Activated CD8-positive, alpha-beta memory T cell treated with anti-CD3 and anti-CD28 coated beads, Interleukin-2, amount 50 U/mL, for 24 hours (primary cell): ENCODE data around the gene ACP4.
"Not testable (repeated sequence)": the region's sequence is repeated elsewhere in the genome, so short reads cannot be mapped to it uniquely, and the experiment has no call there.

Experiments used
- DNase-seq: peaks from one replicate; pipeline ENCODE4 v3.0.0-alpha.2; 2020; ENCODE audit errors: extremely low read depth

The ACP4 gene

DNA sequence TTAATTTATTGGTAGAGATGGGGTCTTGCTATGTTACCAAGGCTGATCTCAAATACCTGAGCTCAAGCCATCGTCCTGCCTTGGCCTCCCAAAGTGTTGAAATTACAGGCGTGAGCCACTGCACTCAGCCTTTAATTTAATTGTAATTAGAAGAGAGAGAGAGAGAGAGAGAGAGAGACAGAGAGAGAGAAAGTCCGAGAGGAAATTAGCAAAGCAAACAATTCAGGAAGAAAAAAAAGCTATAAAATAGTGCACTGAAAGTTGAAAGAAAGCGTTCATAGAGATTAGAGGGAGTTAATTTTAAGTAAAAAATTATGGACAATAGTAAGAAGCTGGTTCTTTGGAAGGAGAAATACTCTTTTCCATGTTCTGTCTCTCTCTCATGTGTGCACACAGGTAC is 13.0 kb upstream of the ACP4 start:
- DNase-seq: no peak

- DNase-seq: no peak
Measured at GRCh38 chr19:50777830-50778303, 12.3 kb upstream of the ACP4 start.

- DNase-seq: no peak
Measured at GRCh38 chr19:50778906-50779430, 11.2 kb upstream of the ACP4 start.

DNA sequence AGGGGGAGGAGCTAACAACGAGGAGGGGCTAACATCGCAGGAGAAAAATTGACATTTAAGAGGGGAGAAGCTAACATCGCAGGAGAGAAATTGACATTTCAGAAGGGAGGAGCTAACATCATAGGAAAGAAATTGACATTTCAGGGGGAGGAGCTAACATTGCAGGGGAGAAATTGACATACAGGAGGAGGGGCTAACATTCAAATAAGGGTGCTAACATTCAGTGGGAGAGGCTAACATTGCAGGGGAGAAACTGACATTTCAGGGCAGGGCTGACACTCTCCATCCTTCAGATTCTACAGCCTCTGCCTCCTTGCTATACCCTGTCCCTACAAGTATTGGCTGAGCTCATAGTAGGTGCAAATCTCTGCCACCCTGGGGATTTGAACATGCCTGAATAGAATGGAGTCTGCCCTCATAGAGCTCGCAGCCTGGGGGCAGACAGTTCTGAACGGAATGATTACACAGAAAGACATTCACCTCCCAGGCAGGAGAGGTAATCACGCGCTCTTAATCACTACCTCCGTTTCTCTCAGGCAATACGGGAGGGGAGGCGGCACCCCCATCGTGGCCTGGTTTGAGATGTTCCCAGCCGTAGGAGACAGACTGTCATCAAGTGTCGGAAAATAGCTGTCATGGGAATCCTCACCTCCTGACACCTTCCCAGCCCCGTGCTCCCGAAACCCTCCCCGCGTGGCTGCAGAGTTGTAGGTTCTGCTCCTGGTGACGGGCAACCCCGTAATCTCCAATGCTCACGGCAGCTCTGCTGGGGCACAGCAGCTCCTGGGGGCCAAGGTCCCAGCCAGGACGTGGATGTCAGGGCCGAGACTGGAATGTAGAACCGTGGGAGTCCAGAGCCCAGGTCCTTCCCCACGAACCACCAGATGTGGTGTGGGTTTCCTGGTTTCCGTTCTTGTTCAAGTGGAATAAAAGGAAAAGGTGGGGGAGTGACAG is 10.4 kb upstream of the ACP4 start:
- DNase-seq: no peak

GRCh38 chr19:50780753-50781435 is 9.3 kb upstream of the ACP4 start:
- DNase-seq: no peak

- not testable (repeated sequence) for DNase-seq
Measured at GRCh38 chr19:50783848-50784152, 6.4 kb upstream of the ACP4 start.

GRCh38 chr19:50784710-50785109 is 5.5 kb upstream of the ACP4 start:
- DNase-seq: no peak

DNA sequence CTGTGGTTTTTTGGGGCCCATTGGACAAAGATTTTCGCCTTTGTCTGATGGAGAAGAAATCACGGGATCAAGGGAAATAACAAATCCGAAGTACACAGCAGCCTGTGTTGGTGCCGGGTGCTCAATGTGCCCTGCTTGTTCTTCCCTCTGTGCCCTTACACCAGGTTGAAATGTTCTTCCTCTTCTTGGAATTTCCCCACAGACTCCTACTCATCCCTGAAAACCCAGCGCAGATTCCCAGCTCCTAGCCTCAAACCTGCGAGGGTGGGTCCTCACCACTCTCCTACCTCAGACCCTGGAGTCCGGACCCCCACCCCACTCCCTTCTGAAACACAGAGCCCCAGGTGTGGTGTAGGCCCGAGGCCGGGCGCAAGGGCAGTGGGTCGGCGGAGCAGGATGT is 4.9 kb upstream of the ACP4 start:
- DNase-seq: no peak

DNA sequence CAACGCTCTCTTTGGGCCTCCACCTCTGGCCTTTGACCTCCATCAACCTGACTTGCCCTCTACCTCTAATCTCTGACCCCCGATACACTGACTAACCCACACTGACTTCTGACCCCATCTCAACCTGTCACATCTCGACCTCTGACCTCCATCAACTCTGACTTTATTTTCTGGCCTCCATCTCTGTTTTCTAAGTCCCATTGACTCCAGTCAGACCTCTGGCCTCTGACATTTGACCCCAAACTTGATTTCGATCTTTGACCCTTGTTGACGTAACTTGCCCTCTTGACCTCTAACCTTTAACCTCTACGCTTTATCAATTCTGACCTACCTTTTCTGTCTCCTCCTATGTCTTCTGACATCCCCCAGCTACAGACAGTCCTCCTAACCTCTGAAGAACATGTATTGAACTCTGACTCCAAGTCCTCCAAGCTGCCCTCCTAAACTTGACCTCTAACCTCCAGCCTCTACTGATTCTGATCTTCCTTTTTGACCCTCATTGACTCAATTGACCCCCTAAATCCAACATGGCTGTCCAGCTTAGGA is 780 bp downstream of the ACP4 start:
- no peak for DNase-seq

DNA sequence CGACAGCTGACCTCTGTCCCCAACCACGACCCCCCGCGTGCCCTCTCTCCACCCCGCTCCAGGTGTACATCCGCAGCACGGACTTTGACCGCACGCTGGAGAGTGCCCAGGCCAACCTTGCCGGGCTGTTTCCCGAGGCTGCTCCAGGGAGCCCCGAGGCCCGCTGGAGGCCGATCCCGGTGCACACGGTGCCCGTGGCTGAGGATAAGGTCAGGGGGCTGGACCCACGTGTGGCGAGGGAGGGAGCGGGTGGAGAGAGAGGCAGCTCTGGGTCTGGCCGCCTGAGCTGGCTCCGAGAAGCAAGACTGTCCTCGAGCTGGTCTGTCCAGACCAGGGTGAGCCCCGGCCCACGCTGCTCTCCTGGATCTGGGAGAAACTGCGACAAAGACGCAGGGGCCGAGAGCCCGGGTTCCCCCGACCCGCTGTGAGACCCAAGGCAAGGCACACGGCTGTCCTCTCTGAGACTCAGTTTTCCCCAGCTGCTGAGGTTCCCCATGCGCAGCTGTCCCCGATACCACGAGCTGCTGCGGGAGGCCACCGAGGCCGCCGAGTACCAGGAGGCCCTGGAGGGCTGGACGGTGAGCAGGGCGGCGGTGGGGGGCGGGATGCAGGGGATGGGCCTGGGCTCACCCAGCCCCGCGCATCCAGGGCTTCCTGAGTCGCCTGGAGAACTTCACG is 1.5 kb downstream of the ACP4 start:
- no peak for DNase-seq

DNA sequence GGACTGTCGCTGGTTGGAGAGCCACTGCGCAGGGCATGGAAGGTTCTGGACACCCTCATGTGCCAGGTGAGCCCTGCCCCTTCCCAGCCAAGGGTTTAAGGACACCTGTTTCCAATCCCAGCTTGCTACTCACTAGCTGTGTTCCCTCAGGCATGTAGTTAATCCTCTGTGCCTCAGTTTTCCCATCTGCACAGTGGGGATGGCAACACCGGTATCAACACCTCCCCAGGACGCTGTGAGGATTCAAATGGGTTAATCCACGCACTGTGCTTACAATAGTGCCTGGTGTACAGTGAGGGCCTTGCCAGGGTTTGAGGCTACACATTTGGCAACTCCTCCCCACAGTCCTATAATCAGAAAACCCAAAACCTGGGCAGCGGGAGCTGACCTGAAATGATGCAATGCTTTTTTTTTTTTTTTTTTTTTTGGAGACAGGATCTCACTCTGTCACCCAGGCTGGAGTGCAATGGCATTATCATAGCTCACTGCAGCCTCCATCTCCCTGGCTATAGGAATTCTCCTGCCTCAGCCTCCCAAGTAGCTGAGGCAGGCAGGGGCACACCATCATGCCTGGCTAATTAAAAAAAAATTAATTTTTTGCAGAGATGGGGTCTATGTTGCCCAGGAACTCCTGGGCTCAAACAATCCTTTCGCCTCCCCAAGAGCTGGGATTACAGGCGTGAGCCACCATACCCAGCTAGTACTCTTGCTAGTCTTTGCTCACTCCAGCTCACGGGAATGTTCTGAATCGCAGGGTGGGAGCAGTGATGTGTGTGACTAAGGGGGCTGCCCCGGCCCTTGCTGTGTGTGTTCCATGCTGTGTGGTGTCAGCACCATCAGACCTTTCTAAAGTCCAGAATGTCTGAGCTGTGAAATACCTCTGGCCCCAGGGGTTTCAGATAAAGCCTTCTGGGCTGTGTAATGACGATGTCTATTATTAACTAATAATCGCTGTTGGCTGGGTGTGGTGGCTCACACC is 2.3 kb downstream of the ACP4 start:
- DNase-seq: no peak

DNA sequence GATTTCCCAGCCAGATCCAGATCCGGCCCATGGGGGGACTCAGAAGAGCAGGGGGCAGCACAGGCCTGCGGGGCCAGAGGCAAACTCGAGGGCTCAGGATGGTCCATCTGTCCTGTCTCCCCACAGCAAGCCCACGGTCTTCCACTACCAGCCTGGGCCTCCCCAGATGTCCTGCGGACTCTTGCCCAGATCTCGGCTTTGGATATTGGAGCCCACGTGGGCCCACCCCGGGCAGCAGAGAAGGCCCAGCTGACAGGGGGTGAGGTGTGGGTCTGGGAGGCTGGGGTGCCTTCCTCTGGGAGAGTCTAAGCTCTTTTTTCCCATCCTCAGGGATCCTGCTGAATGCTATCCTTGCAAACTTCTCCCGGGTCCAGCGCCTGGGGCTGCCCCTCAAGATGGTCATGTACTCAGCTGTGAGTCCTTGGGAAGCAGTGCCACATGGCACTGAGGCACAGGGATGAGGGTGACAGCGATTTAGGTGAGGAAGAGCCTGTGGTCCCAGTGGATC is 3.4 kb downstream of the ACP4 start:
- no peak for DNase-seq

DNA sequence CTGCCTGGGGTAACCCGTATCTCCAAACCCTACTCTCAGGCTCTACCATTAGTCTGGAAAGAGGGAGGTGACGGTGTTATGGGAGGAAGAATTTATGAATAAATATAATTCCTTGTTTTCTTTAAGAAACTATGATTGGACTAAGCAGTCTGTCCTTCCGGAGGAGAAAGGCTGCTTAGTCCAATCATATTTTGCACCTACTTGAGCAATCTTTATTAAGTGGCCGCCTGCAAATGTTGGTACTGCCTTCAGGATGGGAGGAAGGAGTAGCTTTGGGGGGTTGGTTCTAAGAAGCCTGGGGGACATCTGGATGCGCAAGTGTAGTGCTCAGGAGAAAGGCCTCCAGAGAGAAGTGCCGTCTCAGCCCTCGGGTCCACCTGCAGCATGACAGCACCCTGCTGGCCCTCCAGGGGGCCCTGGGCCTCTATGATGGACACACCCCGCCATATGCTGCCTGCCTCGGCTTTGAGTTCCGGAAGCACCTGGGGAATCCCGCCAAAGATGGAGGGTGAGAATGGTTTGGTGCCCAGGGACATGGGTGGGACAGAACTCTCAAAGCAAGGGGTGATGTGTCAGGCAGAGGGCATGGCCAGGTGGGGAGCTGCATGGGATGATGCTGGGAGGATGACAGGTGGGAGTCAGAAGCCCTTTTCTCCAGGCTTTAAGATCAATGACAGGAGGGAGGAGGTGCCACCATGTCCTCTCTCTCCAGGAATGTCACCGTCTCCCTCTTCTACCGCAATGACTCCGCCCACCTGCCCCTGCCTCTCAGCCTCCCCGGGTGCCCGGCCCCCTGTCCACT is 4.1 kb downstream of the ACP4 start:
- no peak for DNase-seq

GRCh38 chr19:50794876-50795663 is 4.9 kb downstream of the ACP4 start:
- no peak for DNase-seq

GRCh38 chr19:50795664-50796073 is 5.5 kb downstream of the ACP4 start:
- no peak for DNase-seq

DNA sequence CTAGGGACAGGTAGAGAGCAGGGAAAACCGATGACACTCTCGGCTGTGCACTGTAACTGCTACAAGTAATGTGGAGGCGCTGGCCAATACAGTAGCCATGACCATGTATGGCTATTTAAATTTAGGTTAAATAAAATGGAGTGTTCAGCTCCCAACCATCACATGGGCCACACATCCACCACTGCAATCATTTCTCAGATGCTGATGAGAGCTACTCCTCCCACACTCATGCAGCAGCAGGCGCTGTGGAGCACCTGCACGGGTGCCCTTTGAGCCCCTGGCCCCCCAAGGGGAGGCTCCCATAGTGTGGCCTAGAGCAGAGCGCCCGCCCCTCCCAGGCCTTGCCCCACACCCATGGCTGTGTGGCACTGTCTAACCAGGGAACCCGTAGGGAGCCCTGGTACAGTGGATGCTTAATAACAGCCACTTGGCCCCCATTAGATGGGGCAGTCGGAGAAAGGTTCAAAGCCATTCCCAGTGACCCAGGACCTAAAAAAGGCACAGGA is 6.0 kb downstream of the ACP4 start:
- DNase-seq: no peak

- DNase-seq: no peak
Measured at GRCh38 chr19:50796634-50797428, 6.6 kb downstream of the ACP4 start.

GRCh38 chr19:50797429-50797780 is 7.2 kb downstream of the ACP4 start:
- no peak for DNase-seq
